Erythroblast (primary cell): ENCODE data around the gene SPAG16.

Source experiments
- GATA1 ChIP-seq: IDR thresholded peaks from 2 replicates; pipeline ENCODE4 v1.6.1; 2011; ENCODE audit warnings: low read depth, mild to moderate bottlenecking, control low read depth, low read length, moderate library complexity
- POLR2A ChIP-seq: IDR thresholded peaks from 2 replicates; pipeline ENCODE4 v1.6.1; 2011; ENCODE audit warnings: mild to moderate bottlenecking, low read length

DNA sequence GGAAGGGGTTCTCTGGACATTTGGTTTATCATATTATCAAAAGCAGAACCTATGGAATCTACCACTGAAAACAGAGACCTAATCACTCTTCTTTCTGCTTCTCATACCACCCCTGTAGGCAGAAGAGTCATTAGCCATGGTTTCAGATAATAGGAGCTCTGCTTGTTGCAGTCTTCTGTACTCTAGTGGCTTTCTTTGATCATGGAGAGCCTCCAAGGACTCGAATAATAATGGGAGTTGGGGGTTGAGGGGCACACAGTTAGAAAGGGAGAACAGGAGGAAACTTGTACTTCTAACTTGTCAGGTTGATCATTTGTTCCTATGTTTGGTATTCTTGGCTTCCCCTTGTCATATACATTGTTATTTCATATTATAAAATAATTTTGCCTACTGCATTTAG lies 1074.2 kb downstream of the SPAG16 start:
- TF ChIP-seq POLR2A (no peak), GATA1 (no peak)
